SK-N-SH (cell line): ENCODE results near the gene SLC45A1. TPM values are rescaled to one million over a fixed set of nuclear protein-coding genes. Genes with fewer than 3 reads are reported as not detected.

Source experiments
- CTCF ChIA-PET: fragments of 300-600, 350-600 bp; formaldehyde crosslinking; extraction: SDS; loops from one replicate; lab custom pipeline; 2021; lab: Yijun Ruan, JAX
- POLR2A ChIA-PET: fragments of 350-600 bp; sonication (Branson Sonifier 250); formaldehyde crosslinking; extraction: SDS; loops from one replicate; lab custom pipeline; 2020; ENCODE audit warnings: antibody characterized with exemption, inconsistent platforms; lab: Yijun Ruan, JAX
- DNase-seq: peaks from one replicate; pipeline ENCODE4 v3.0.0; 2012
- H2AFZ ChIP-seq: fragments of 200-600 bp; sonication (generic); 2 replicates; pipeline ENCODE4 v1.8.1; 2016; ENCODE audit warnings: antibody characterized with exemption, mild to moderate bottlenecking, low read depth
- H3F3A ChIP-seq: fragments of 200-600 bp; sonication (generic); replicated peaks from 2 replicates; pipeline ENCODE3; 2016; ENCODE audit warnings: antibody characterized with exemption, mild to moderate bottlenecking; ENCODE audit not compliant: insufficient read depth
- H3K27ac ChIP-seq, 2 experiments: fragments of 200-500 bp in 1 of 2; fragments of 200-600 bp in 1 of 2; sonication (Bioruptor generic) in 1 of 2; sonication (generic), shearing (Covaris generic) in 1 of 2; 2 replicates each; pipeline versions ENCODE4 v1.5.1 to v1.6.1; 2014 to 2016; ENCODE audit warnings: low read depth in 2 of 2, inconsistent platforms in 1 of 2, low read length in 1 of 2, mild to moderate bottlenecking in 1 of 2, mixed read lengths in 1 of 2
- H3K27me3 ChIP-seq: fragments of 200-600 bp; sonication (generic), shearing (Covaris generic); 2 replicates; pipeline ENCODE4 v1.6.1; 2016; ENCODE audit warnings: mixed run types; ENCODE audit not compliant: insufficient read depth
- H3K36me3 ChIP-seq, 2 experiments: fragments of 200-500 bp in 1 of 2; fragments of 200-600 bp in 1 of 2; sonication (Bioruptor generic) in 1 of 2; sonication (generic) in 1 of 2; replicated peaks in 1 of 2; 2 replicates each; pipeline versions ENCODE3 to v1.5.1; 2014 to 2016; ENCODE audit warnings: low read length in 1 of 2, mild to moderate bottlenecking in 1 of 2; ENCODE audit not compliant: insufficient read depth in 2 of 2, control insufficient read depth in 1 of 2
- H3K4me1 ChIP-seq, 2 experiments: fragments of 200-500 bp in 1 of 2; fragments of 200-600 bp in 1 of 2; sonication (Bioruptor generic) in 1 of 2; sonication (generic), shearing (Covaris generic) in 1 of 2; 2 replicates each; pipeline versions ENCODE4 v1.5.1 to v1.6.1; 2014 to 2016; ENCODE audit warnings: low read depth in 1 of 2, low read length in 1 of 2, mixed run types in 1 of 2; ENCODE audit not compliant: insufficient read depth in 2 of 2, control insufficient read depth in 1 of 2
- H3K4me2 ChIP-seq: fragments of 200-600 bp; sonication (generic), shearing (Covaris generic); 2 replicates; pipeline ENCODE4 v1.6.1; 2017; ENCODE audit warnings: mixed run types
- H3K4me3 ChIP-seq, 2 experiments: fragments of 200-500 bp in 1 of 2; fragments of 200-600 bp in 1 of 2; sonication (Bioruptor generic) in 1 of 2; sonication (generic), shearing (Covaris generic) in 1 of 2; 2 replicates each; pipeline versions ENCODE4 v1.5.1 to v1.8.1; 2014 to 2016; ENCODE audit warnings: low read depth in 2 of 2, inconsistent platforms in 1 of 2, low read length in 1 of 2, mild to moderate bottlenecking in 1 of 2, mixed read lengths in 1 of 2, moderate library complexity in 1 of 2
- H3K79me2 ChIP-seq: fragments of 200-600 bp; sonication (generic); 2 replicates; pipeline ENCODE4 v1.8.1; 2017; ENCODE audit warnings: mild to moderate bottlenecking; ENCODE audit not compliant: insufficient read depth
- H3K9ac ChIP-seq: fragments of 200-600 bp; sonication (generic); 2 replicates; pipeline ENCODE4 v1.6.1; 2017; ENCODE audit warnings: mixed run types
- H3K9me2 ChIP-seq: fragments of 200-600 bp; sonication (generic); 2 replicates; pipeline ENCODE4 v1.6.1; 2017; ENCODE audit warnings: mixed run types
- H3K9me3 ChIP-seq: fragments of 200-600 bp; sonication (generic); 2 replicates; pipeline ENCODE4 v1.6.1; 2017; ENCODE audit warnings: mixed run types, mild to moderate bottlenecking, moderate library complexity
- H4K20me1 ChIP-seq: fragments of 200-600 bp; sonication (generic); 2 replicates; pipeline ENCODE4 v1.6.1; 2017; ENCODE audit warnings: mild to moderate bottlenecking, mixed run types; ENCODE audit not compliant: insufficient read depth
- CHD2 ChIP-seq: fragments of 150-350 bp; IDR thresholded peaks from 2 replicates; pipeline ENCODE4 v1.6.1; 2018; ENCODE audit warnings: low read length; ENCODE audit not compliant: partially characterized antibody
- FOSL2 ChIP-seq: IDR thresholded peaks from 2 replicates; pipeline ENCODE4 v1.4.0; 2012; ENCODE audit warnings: low read depth, mild to moderate bottlenecking, moderate library complexity, borderline replicate concordance
- FOXM1 ChIP-seq: IDR thresholded peaks from 2 replicates; pipeline ENCODE4 v1.4.0; 2012; ENCODE audit warnings: low read depth, mild to moderate bottlenecking
- GATA2 ChIP-seq: sonication (generic); formaldehyde crosslinking; IDR thresholded peaks from 2 replicates; pipeline ENCODE4 v1.5.0; 2020; ENCODE audit warnings: mild to moderate bottlenecking, missing genetic modification reagents
- JUND ChIP-seq: IDR thresholded peaks from 2 replicates; pipeline ENCODE4 v1.4.0; 2012
- MEF2A ChIP-seq: IDR thresholded peaks from 2 replicates; pipeline ENCODE4 v1.4.0; 2012; ENCODE audit warnings: low read depth, borderline replicate concordance
- MXI1 ChIP-seq: IDR thresholded peaks from 2 replicates; pipeline ENCODE4 v1.6.1; 2012; ENCODE audit warnings: mild to moderate bottlenecking, low read depth, low read length, improper control_type of control experiment
- NRF1 ChIP-seq: IDR thresholded peaks from 2 replicates; pipeline ENCODE4 v1.6.1; 2012; ENCODE audit warnings: low read depth, mild to moderate bottlenecking, low read length
- POLR2AphosphoS5 ChIP-seq: IDR thresholded peaks from 2 replicates; pipeline ENCODE4 v1.6.1; 2012; ENCODE audit warnings: low read depth, low read length
- RAD21 ChIP-seq: IDR thresholded peaks from 2 replicates; pipeline ENCODE4 v1.6.1; 2012; ENCODE audit warnings: mild to moderate bottlenecking, low read length
- RCOR1 ChIP-seq: fragments of 150-350 bp; IDR thresholded peaks from 2 replicates; pipeline ENCODE4 v1.6.1; 2017; ENCODE audit warnings: antibody characterized with exemption, low read length
- RFX5 ChIP-seq: IDR thresholded peaks from 2 replicates; pipeline ENCODE4 v1.6.1; 2012; ENCODE audit warnings: mild to moderate bottlenecking, improper control_type of control experiment, low read length
- SIN3A ChIP-seq: IDR thresholded peaks from 2 replicates; pipeline ENCODE4 v1.6.1; 2012; ENCODE audit warnings: low read depth, mild to moderate bottlenecking, low read length, moderate library complexity, borderline replicate concordance
- SMC3 ChIP-seq: IDR thresholded peaks from 2 replicates; pipeline ENCODE4 v1.6.1; 2012; ENCODE audit warnings: low read depth, low read length, improper control_type of control experiment
- TAF1 ChIP-seq: IDR thresholded peaks from 2 replicates; pipeline ENCODE4 v1.6.1; 2012; ENCODE audit warnings: low read depth, mild to moderate bottlenecking, low read length, moderate library complexity, borderline replicate concordance
- TEAD4 ChIP-seq: IDR thresholded peaks from 2 replicates; pipeline ENCODE4 v1.4.0; 2012; ENCODE audit warnings: mild to moderate bottlenecking, borderline replicate concordance; ENCODE audit not compliant: insufficient read depth
- USF2 ChIP-seq: fragments of 150-350 bp; IDR thresholded peaks from 2 replicates; pipeline ENCODE4 v1.6.1; 2017; ENCODE audit warnings: antibody characterized with exemption, low read length, low read depth, borderline replicate concordance
- YY1 ChIP-seq: IDR thresholded peaks from 2 replicates; pipeline ENCODE4 v1.4.0; 2012; ENCODE audit warnings: low read depth, mild to moderate bottlenecking
- WGBS: methylation state at CpG from one replicate; pipeline ENCODE4 v1.1.6; 2017; ENCODE audit warnings: low lambda C conversion rate; 5-methylcytosine and 5-hydroxymethylcytosine counted together
- polyA plus RNA-seq, 3 experiments: library from polyadenylated mRNA; depleted of rRNA; stranded (reverse); fragments of >200 nt; gene quantifications; 2 replicates each; pipeline ENCODE4 v1.2.3, GENCODE V29; 2012
- TF ChIP-seq, protein P1 (sequence below): fragments of 200-600 bp; sonication (generic); IDR thresholded peaks from 2 replicates; pipeline ENCODE4 v1.6.1; 2017; ENCODE audit warnings: antibody characterized with exemption, mild to moderate bottlenecking, moderate library complexity
- TF ChIP-seq, protein P2 (sequence below): IDR thresholded peaks from 2 replicates; pipeline ENCODE4 v1.4.0; 2012; ENCODE audit warnings: low read depth
- TF ChIP-seq, protein P3 (sequence below): IDR thresholded peaks from 2 replicates; pipeline ENCODE4 v1.6.1; 2012; ENCODE audit warnings: mild to moderate bottlenecking, low read depth, low read length, moderate library complexity

Gene SLC45A1
- polyA plus RNA-seq, 1 of the 3 experiments (the other 2 are of a cell fraction), result 2.5 TPM

DNA sequence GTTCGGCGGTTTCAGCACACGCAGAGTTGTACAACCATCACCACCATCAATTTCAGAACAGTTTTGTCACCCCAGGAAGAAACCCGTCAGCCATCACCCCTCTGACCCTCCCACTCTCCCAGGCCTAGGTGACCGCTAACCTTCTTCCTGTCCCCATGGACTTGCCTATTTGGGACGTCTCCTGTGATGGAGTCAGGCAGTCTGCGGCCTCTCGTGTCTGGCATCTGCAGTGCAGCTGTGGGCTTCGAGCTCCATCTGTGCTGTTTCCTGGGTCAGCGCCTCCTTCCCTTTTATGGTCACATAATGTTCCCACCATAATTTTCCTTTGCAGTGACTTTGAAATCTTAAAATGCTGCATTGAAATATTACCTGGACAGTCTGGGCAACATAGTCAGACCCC, 24.4 kb downstream of the SLC45A1 start:
- no peak overlapping the region for H3K4me2 ChIP-seq
- no peak for TF ChIP-seq SMC3
- no peak for TF ChIP-seq CHD2
- TF ChIP-seq RCOR1, result no peak
- no peak for TF ChIP-seq GATA2 (CRISPR knock-in tag)
- no peak for TF ChIP-seq TEAD4
- no peak overlapping the region for H3K4me3 ChIP-seq
- no peak overlapping the region for H2AFZ ChIP-seq
- no peaks in the 10 kb centered on the region for H3K27me3 ChIP-seq
- no peaks in the 10 kb centered on the region for H4K20me1 ChIP-seq
- H3K4me1 ChIP-seq, result peaks cover 2 to 6% of the 10 kb centered on the region in 2 experiments; a peak in 2 of 4 replicates
- H3K27ac ChIP-seq, result no peak overlapping the region
- WGBS, result 93% methylated on average over 10 of the region's 10 CpGs
- ChIA-PET CTCF (no interaction called here), POLR2A (no interaction called here)
- no peaks in the 10 kb centered on the region for H3K36me3 ChIP-seq
- DNase-seq, result no peak
- no peaks in the 10 kb centered on the region for H3F3A ChIP-seq
- no peaks in the 10 kb centered on the region for H3K79me2 ChIP-seq
- H3K9ac ChIP-seq, result no peak overlapping the region
- H3K9me3 ChIP-seq, result no peaks in the 10 kb centered on the region
- no peaks in the 10 kb centered on the region for H3K9me2 ChIP-seq

- Histone ChIP-seq H3F3A (no peaks in the 10 kb centered on the region), H3K9me3 (no peaks in the 10 kb centered on the region), H2AFZ (no peak overlapping the region; the same call in 1 of the 2 replicates), H4K20me1 (no peaks in the 10 kb centered on the region), H3K4me2 (peak overlapping the region; percentile 36; the same call in 1 of the 2 replicates), H3K9me2 (no peaks in the 10 kb centered on the region), H3K9ac (peak overlapping the region; percentile 52; the same call in 1 of the 2 replicates), H3K79me2 (no peaks in the 10 kb centered on the region), H3K4me3 (no peak overlapping the region), H3K36me3 (no peaks in the 10 kb centered on the region), H3K27me3 (no peaks in the 10 kb centered on the region), H3K27ac (peak overlapping the region in 1 of 2 experiments; percentile 84; a peak in 2 of 4 replicates), H3K4me1 (peaks cover 5 to 6% of the 10 kb centered on the region in 2 experiments; a peak in 2 of 4 replicates)
- POLR2A ChIA-PET, result no interaction called here
- CTCF ChIA-PET, result interaction anchor here (1.0 kb wide), 1 partner anchor 25 kb away, joined by 3 read pairs; the partner anchor contains the start of gene SLC45A1
- DNase-seq, result no peak
- 84% methylated on average over 5 of the region's 11 CpGs for WGBS
- TF ChIP-seq, protein P1, sequence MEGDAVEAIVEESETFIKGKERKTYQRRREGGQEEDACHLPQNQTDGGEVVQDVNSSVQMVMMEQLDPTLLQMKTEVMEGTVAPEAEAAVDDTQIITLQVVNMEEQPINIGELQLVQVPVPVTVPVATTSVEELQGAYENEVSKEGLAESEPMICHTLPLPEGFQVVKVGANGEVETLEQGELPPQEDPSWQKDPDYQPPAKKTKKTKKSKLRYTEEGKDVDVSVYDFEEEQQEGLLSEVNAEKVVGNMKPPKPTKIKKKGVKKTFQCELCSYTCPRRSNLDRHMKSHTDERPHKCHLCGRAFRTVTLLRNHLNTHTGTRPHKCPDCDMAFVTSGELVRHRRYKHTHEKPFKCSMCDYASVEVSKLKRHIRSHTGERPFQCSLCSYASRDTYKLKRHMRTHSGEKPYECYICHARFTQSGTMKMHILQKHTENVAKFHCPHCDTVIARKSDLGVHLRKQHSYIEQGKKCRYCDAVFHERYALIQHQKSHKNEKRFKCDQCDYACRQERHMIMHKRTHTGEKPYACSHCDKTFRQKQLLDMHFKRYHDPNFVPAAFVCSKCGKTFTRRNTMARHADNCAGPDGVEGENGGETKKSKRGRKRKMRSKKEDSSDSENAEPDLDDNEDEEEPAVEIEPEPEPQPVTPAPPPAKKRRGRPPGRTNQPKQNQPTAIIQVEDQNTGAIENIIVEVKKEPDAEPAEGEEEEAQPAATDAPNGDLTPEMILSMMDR, result no peak
- TF ChIP-seq FOXM1 (no peak), CHD2 (no peak), USF2 (no peak), FOSL2 (no peak), MXI1 (no peak), POLR2AphosphoS5 (no peak), SIN3A (no peak), SMC3 (no peak), JUND (no peak), RFX5 (no peak), YY1 (no peak), RCOR1 (no peak), TEAD4 (no peak), TAF1 (no peak), RAD21 (no peak), MEF2A (no peak), NRF1 (no peak)
- TF ChIP-seq, protein P2, sequence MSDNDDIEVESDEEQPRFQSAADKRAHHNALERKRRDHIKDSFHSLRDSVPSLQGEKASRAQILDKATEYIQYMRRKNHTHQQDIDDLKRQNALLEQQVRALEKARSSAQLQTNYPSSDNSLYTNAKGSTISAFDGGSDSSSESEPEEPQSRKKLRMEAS, result no peak
- TF ChIP-seq, protein P3, sequence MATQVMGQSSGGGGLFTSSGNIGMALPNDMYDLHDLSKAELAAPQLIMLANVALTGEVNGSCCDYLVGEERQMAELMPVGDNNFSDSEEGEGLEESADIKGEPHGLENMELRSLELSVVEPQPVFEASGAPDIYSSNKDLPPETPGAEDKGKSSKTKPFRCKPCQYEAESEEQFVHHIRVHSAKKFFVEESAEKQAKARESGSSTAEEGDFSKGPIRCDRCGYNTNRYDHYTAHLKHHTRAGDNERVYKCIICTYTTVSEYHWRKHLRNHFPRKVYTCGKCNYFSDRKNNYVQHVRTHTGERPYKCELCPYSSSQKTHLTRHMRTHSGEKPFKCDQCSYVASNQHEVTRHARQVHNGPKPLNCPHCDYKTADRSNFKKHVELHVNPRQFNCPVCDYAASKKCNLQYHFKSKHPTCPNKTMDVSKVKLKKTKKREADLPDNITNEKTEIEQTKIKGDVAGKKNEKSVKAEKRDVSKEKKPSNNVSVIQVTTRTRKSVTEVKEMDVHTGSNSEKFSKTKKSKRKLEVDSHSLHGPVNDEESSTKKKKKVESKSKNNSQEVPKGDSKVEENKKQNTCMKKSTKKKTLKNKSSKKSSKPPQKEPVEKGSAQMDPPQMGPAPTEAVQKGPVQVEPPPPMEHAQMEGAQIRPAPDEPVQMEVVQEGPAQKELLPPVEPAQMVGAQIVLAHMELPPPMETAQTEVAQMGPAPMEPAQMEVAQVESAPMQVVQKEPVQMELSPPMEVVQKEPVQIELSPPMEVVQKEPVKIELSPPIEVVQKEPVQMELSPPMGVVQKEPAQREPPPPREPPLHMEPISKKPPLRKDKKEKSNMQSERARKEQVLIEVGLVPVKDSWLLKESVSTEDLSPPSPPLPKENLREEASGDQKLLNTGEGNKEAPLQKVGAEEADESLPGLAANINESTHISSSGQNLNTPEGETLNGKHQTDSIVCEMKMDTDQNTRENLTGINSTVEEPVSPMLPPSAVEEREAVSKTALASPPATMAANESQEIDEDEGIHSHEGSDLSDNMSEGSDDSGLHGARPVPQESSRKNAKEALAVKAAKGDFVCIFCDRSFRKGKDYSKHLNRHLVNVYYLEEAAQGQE, result no peak
These were observed 25.1 kb downstream of the SLC45A1 start for GRCh38 chr1:8343044-8343443.
